B cell (primary cell): ENCODE results near the gene PRKCA. TPM values are rescaled to one million over a fixed set of nuclear protein-coding genes. Genes with fewer than 3 reads are reported as not detected.
"Not testable (repeated sequence)": the region's sequence is repeated elsewhere in the genome, so short reads cannot be mapped to it uniquely, and the experiment has no call there.

ENCODE experiments used
- ATAC-seq: fragments of 200-7000 bp; cut with Tn5 transposase; one replicate; pipeline ENCODE4 v1.10.0; 2021; ENCODE audit warnings: low read depth, mild to moderate bottlenecking, moderate number of reproducible peaks, moderate library complexity
- CTCF ChIA-PET: fragments of 350-600 bp; sonication (Branson Sonifier 250); formaldehyde crosslinking; loops from one replicate; lab custom pipeline; 2021; ENCODE audit warnings: antibody characterized with exemption, inconsistent platforms; lab: Charles Lee
- POLR2A ChIA-PET: fragments of 350-600 bp; sonication (Branson Sonifier 250); formaldehyde crosslinking; loops from one replicate; lab custom pipeline; 2021; ENCODE audit warnings: antibody characterized with exemption; lab: Charles Lee
- DNase-seq: peaks from one replicate; pipeline ENCODE4 v3.0.0; 2013
- H2AFZ ChIP-seq: 2 replicates; pipeline ENCODE4 v1.6.1; 2012; ENCODE audit warnings: mild to moderate bottlenecking, low read depth, low read length; ENCODE audit not compliant: insufficient read depth, poor library complexity, severe bottlenecking
- H3K27ac ChIP-seq, 2 donors: 1 replicate in 1 of 2; 2 replicates in 1 of 2; pipeline ENCODE4 v1.5.1; 2012 to 2013; ENCODE audit warnings: low read length in 2 of 2, mild to moderate bottlenecking in 2 of 2, moderate library complexity in 1 of 2
- H3K27me3 ChIP-seq, 4 experiments: fragments of 200-600 bp in 1 of 4; sonication (generic) in 1 of 4; replicated peaks in 1 of 4; 1 replicate in 2 of 4; 2 replicates in 2 of 4; pipeline versions ENCODE4 v1.6.1 to v1.7.0; 2013 to 2016; ENCODE audit warnings: low read length in 3 of 4, mild to moderate bottlenecking in 2 of 4, mixed read lengths in 1 of 4, moderate library complexity in 1 of 4; ENCODE audit not compliant: insufficient read depth in 4 of 4, control insufficient read depth in 3 of 4; ENCODE audit errors: control extremely low read depth in 1 of 4
- H3K36me3 ChIP-seq, 2 experiments: replicated peaks in 1 of 2; 1 replicate in 1 of 2; 2 replicates in 1 of 2; pipeline versions ENCODE4 v1.6.1 to v1.7.1; 2013; ENCODE audit warnings: low read length in 1 of 2; ENCODE audit not compliant: insufficient read depth in 2 of 2, control insufficient read depth in 1 of 2; ENCODE audit errors: control extremely low read depth in 1 of 2, extremely low read depth in 1 of 2
- H3K4me1 ChIP-seq, 2 donors: fragments of 200-600 bp in 1 of 2; sonication (generic) in 1 of 2; 1 replicate in 1 of 2; 2 replicates in 1 of 2; pipeline versions ENCODE4 v1.5.1 to v1.6.1; 2013 to 2017; ENCODE audit warnings: low read length in 2 of 2; ENCODE audit not compliant: control insufficient read depth in 2 of 2, insufficient read depth in 2 of 2
- H3K4me2 ChIP-seq: replicated peaks from 2 replicates; pipeline ENCODE3; 2012; ENCODE audit warnings: mild to moderate bottlenecking, low read depth, low read length; ENCODE audit not compliant: poor library complexity, severe bottlenecking
- H3K4me3 ChIP-seq, 5 experiments: fragments of 200-600 bp in 1 of 5; sonication (generic) in 1 of 5; 1 replicate in 3 of 5; 2 replicates in 2 of 5; pipeline versions ENCODE4 v1.5.1 to v1.7.0; 2011 to 2016; ENCODE audit warnings: low read length in 4 of 5, mild to moderate bottlenecking in 4 of 5, low read depth in 2 of 5, control low read depth in 1 of 5, moderate library complexity in 1 of 5; ENCODE audit not compliant: insufficient read depth in 1 of 5; ENCODE audit errors: control extremely low read depth in 1 of 5, extremely low read depth in 1 of 5
- H3K79me2 ChIP-seq: fragments of 200-600 bp; sonication (generic); one replicate; pipeline ENCODE4 v1.6.0; 2016; ENCODE audit warnings: low read length; ENCODE audit not compliant: control insufficient read depth, insufficient read depth
- H3K9ac ChIP-seq: fragments of 200-600 bp; sonication (generic); 2 replicates; pipeline ENCODE4 v1.6.1; 2017; ENCODE audit warnings: mild to moderate bottlenecking, low read length, moderate library complexity
- H3K9me3 ChIP-seq, 3 donors: one replicate each; pipeline versions ENCODE4 v1.6.1 to v1.7.1; 2013; ENCODE audit warnings: low read length in 2 of 3; ENCODE audit not compliant: control insufficient read depth in 2 of 3, insufficient read depth in 1 of 3; ENCODE audit errors: control extremely low read depth in 1 of 3
- H4K20me1 ChIP-seq: 2 replicates; pipeline ENCODE4 v1.6.0; 2012; ENCODE audit warnings: mild to moderate bottlenecking, low read length; ENCODE audit not compliant: insufficient read depth, control insufficient read depth, poor library complexity, severe bottlenecking
- H3K27ac Mint-ChIP-seq: one replicate; pipeline ENCODE4 v1.8.0; 2021; ENCODE audit warnings: mixed read lengths
- H3K27me3 Mint-ChIP-seq: one replicate; pipeline ENCODE4 v1.8.0; 2021; ENCODE audit warnings: mixed read lengths
- H3K4me1 Mint-ChIP-seq: one replicate; pipeline ENCODE4 v1.8.0; 2021; ENCODE audit warnings: mixed read lengths
- H3K4me3 Mint-ChIP-seq: one replicate; pipeline ENCODE4 v1.8.0; 2021; ENCODE audit warnings: mixed read lengths
- H3K9me3 Mint-ChIP-seq: one replicate; pipeline ENCODE4 v1.8.0; 2022; ENCODE audit warnings: mixed read lengths; ENCODE audit not compliant: insufficient read depth
- CTCF ChIP-seq: fragments of 200-600 bp; IDR thresholded peaks from one replicate; pipeline ENCODE4 v1.8.0; 2022; ENCODE audit warnings: antibody characterized with exemption, mild to moderate bottlenecking
- EZH2 ChIP-seq: IDR thresholded peaks from 2 replicates; pipeline ENCODE4 v1.6.1; 2012; ENCODE audit warnings: borderline replicate concordance, low read depth, mild to moderate bottlenecking, moderate library complexity, low read length; ENCODE audit not compliant: insufficient read depth, poor library complexity, severe bottlenecking
- WGBS: methylation state at CpG from one replicate; pipeline ENCODE4 v1.1.5; 2013; ENCODE audit warnings: missing lambda C conversion rate; ENCODE audit not compliant: insufficient coverage; 5-methylcytosine and 5-hydroxymethylcytosine counted together
- intact Hi-C: fragments of 100-400 bp; cut with micrococcal nuclease; formaldehyde crosslinking; loops from one replicate; pipeline ENCODE4 v1.10.0; 2022
- polyA plus RNA-seq: library from polyadenylated mRNA; depleted of rRNA; stranded (reverse); fragments of >200 nt; gene quantifications from 2 replicates; pipeline ENCODE4 v1.2.3, GENCODE V29; 2012
- total RNA-seq, 2 donors: library from RNA; stranded (reverse); fragments of 120-200 nt in 1 of 2; gene quantifications; 1 replicate in 1 of 2; 2 replicates in 1 of 2; pipeline versions ENCODE4 v1.2.3 to v1.2.4, GENCODE V29; 2013 to 2022

The PRKCA gene
- total and polyA plus RNA-seq, 2 donors (not counting 1 experiment from before 2014, with no cell fraction given) = 0.33 to 7.7 TPM

DNA sequence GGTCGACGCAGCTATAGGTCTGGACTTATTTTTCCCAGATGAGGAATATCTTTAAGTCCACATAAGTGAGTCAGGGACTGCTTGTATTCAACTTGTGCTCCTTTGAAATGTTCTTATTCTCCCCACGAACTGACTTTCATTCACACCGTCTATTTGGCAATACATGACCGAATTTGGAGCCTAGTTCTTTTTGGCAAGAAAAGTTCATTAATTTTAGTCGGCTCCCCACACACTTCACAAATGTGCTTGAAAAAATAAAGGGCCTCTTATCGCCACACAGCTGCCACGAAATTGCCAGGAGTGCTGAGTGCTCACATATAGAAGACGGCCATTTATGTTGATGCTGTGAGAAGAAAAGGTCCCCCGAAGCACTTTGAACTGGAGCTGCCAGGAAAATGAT is 152.6 kb downstream of the PRKCA start:
- no peak for TF ChIP-seq CTCF
- no peak for TF ChIP-seq EZH2
- no peak overlapping the region for H3K9ac ChIP-seq
- WGBS = 95% methylated on average over 7 of the region's 10 CpGs
- H3K27ac ChIP-seq = no peak overlapping the region
- H3K79me2 ChIP-seq = no peaks in the 10 kb centered on the region
- H3K4me1 ChIP-seq = no peaks in the 10 kb centered on the region
- H3K27me3 ChIP-seq = no peaks in the 10 kb centered on the region
- no peaks in the 10 kb centered on the region for H3K36me3 ChIP-seq
- peaks cover 0 to 4% (median 0%) of the 10 kb centered on the region in 3 donors for H3K9me3 ChIP-seq
- H3K27me3 Mint-ChIP-seq = peaks cover 2% of the 10 kb centered on the region
- no peaks in the 10 kb centered on the region for H3K4me1 Mint-ChIP-seq
- intact Hi-C loops = no loop called here
- no peak overlapping the region for H3K27ac Mint-ChIP-seq
- DNase-seq = no peak
- CTCF ChIA-PET = no interaction called here
- POLR2A ChIA-PET = no interaction called here
- no peaks in the 10 kb centered on the region for H4K20me1 ChIP-seq
- H3K4me3 Mint-ChIP-seq = no peak overlapping the region
- H3K9me3 Mint-ChIP-seq = peaks cover 4% of the 10 kb centered on the region
- H3K4me3 ChIP-seq = no peak overlapping the region
- H2AFZ ChIP-seq = no peak overlapping the region
- H3K4me2 ChIP-seq = no peak overlapping the region
- ATAC-seq = no peak

- H3K27ac Mint-ChIP-seq, CTCF ChIA-PET, H3K27me3 Mint-ChIP-seq, H3K36me3 ChIP-seq, POLR2A ChIA-PET, H3K4me1 Mint-ChIP-seq, H3K79me2 ChIP-seq, DNase-seq, H3K4me1 ChIP-seq, H2AFZ ChIP-seq, H3K9me3 ChIP-seq, ATAC-seq, H3K27ac ChIP-seq, H3K4me2 ChIP-seq, H3K9me3 Mint-ChIP-seq, H3K4me3 Mint-ChIP-seq, H3K9ac ChIP-seq, H4K20me1 ChIP-seq, H3K27me3 ChIP-seq, intact Hi-C loops, H3K4me3 ChIP-seq: not testable (repeated sequence)
- 100% methylated on average over 1 of the region's 3 CpGs for WGBS
Measured at GRCh38 chr17:66457499-66457898, 155.1 kb downstream of the PRKCA start.
